ENCODE results near the gene FGR. TPM values are rescaled to one million over a fixed set of nuclear protein-coding genes. Genes with fewer than 3 reads are reported as not detected.

Gene FGR
- total RNA-seq, 1 experiment from 2014 or later: not detected

DNA sequence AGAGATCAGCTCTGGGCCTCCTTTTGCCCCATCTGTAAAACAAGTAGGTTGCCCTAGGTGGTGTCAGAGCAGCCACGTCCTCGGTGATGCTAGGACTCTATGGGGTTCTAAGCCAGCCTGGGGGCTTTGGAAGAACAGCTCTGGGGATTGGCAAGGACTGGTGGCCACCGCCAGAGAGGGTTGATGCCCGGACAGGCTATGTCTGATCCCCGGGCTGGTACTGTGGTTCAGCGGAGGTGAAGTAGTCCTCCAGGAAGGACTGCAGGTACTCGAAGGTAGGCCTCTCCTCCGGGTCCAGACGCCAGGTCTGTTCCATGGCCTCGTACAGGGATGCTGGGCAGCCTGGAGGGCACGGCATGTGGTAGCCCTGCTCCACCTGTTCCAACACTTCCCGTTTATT, 22.3 kb downstream of the FGR start:
- no peaks in the 10 kb centered on the region for H3K9me2 ChIP-seq (ENCODE audit: insufficient read depth)
- ChIA-PET CTCF (no interaction called here), POLR2A (ENCODE audit: unreplicated experiment) (interaction anchor here (0.6 to 0.7 kb wide), 2 partner anchors 39 to 60 kb away, joined by 3 to 51 read pairs; no protein-coding TSS in a partner anchor)
- BruUV-seq (replicated peaks): no TSS peak
- no peaks in the 10 kb centered on the region for H4K20me1 ChIP-seq (ENCODE audit: insufficient read depth)
- H3K4me1 ChIP-seq (replicated peaks; ENCODE audit: insufficient read depth): no peaks in the 10 kb centered on the region
- no peaks in the 10 kb centered on the region for H3K36me3 ChIP-seq (ENCODE audit: low read depth)
- no peak overlapping the region for H3K27ac ChIP-seq
- no peaks in the 10 kb centered on the region; the same call in 1 of the 2 replicates for H3K27me3 ChIP-seq (ENCODE audit: insufficient read depth, low read depth)
- H3K4me3 ChIP-seq: no peak overlapping the region
- TF ChIP-seq EZH2 (IDR thresholded peaks at IDR 0.05; ENCODE audit: low read depth): no peak
- TF ChIP-seq, protein P1, sequence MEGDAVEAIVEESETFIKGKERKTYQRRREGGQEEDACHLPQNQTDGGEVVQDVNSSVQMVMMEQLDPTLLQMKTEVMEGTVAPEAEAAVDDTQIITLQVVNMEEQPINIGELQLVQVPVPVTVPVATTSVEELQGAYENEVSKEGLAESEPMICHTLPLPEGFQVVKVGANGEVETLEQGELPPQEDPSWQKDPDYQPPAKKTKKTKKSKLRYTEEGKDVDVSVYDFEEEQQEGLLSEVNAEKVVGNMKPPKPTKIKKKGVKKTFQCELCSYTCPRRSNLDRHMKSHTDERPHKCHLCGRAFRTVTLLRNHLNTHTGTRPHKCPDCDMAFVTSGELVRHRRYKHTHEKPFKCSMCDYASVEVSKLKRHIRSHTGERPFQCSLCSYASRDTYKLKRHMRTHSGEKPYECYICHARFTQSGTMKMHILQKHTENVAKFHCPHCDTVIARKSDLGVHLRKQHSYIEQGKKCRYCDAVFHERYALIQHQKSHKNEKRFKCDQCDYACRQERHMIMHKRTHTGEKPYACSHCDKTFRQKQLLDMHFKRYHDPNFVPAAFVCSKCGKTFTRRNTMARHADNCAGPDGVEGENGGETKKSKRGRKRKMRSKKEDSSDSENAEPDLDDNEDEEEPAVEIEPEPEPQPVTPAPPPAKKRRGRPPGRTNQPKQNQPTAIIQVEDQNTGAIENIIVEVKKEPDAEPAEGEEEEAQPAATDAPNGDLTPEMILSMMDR (conservative IDR thresholded peaks at IDR 0.05): no peak
- no peaks in the 10 kb centered on the region for H3K79me2 ChIP-seq (ENCODE audit: low read depth)
- no peaks in the 10 kb centered on the region for H3F3A ChIP-seq (ENCODE audit: insufficient read depth, low read depth)
- DNase-seq: no peak
- H3K4me2 ChIP-seq: no peak overlapping the region
- no peaks in the 10 kb centered on the region for H3K9me3 ChIP-seq (ENCODE audit: insufficient read depth, low read depth)
- intact Hi-C loops (cut with micrococcal nuclease; ENCODE audit: unreplicated experiment): no loop called here
- no peak overlapping the region for H2AFZ ChIP-seq

DNA sequence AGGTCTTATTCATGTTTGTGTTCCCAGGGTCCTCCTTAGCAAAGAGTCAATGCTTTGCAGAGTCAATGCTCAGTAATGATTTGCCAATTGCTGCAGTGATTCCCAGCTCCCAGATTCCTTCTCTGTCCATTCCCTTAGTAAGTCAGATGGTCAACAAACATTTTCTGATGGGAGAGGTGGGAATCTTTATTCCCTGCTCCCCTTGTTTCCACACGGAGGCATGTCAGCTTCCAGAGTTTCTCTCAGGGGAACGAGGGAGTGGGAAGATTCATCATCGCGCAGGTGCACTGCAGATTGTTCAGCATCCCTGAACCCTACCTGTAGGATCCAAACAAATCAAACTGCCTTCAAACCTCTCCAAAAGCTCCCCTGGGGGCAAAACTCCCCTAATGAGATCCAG, 23.5 kb downstream of the FGR start:
- H3K4me1 ChIP-seq (replicated peaks; ENCODE audit: insufficient read depth): no peaks in the 10 kb centered on the region
- no peaks in the 10 kb centered on the region for H3F3A ChIP-seq (ENCODE audit: insufficient read depth, low read depth)
- H3K79me2 ChIP-seq (ENCODE audit: low read depth): no peaks in the 10 kb centered on the region
- H3K4me3 ChIP-seq: no peak overlapping the region
- no peak overlapping the region for H2AFZ ChIP-seq
- H4K20me1 ChIP-seq (ENCODE audit: insufficient read depth): no peaks in the 10 kb centered on the region
- H3K27me3 ChIP-seq (ENCODE audit: insufficient read depth, low read depth): no peaks in the 10 kb centered on the region; the same call in 1 of the 2 replicates
- no peak for DNase-seq
- no peaks in the 10 kb centered on the region for H3K9me2 ChIP-seq (ENCODE audit: insufficient read depth)
- TF ChIP-seq, protein P1 (conservative IDR thresholded peaks at IDR 0.05): no peak
- TF ChIP-seq EZH2 (IDR thresholded peaks at IDR 0.05; ENCODE audit: low read depth): no peak
- no peaks in the 10 kb centered on the region for H3K36me3 ChIP-seq (ENCODE audit: low read depth)
- CTCF ChIA-PET: interaction anchor here (0.8 kb wide), 2 partner anchors 18 to 51 kb away, joined by 3 to 4 read pairs; no protein-coding TSS in a partner anchor
- no peak overlapping the region for H3K27ac ChIP-seq
- no peak overlapping the region for H3K4me2 ChIP-seq
- no TSS peak for BruUV-seq (replicated peaks)
- intact Hi-C loops (cut with micrococcal nuclease; ENCODE audit: unreplicated experiment): no loop called here
- POLR2A ChIA-PET (ENCODE audit: unreplicated experiment): no interaction called here
- H3K9me3 ChIP-seq (ENCODE audit: insufficient read depth, low read depth): no peaks in the 10 kb centered on the region

DNA sequence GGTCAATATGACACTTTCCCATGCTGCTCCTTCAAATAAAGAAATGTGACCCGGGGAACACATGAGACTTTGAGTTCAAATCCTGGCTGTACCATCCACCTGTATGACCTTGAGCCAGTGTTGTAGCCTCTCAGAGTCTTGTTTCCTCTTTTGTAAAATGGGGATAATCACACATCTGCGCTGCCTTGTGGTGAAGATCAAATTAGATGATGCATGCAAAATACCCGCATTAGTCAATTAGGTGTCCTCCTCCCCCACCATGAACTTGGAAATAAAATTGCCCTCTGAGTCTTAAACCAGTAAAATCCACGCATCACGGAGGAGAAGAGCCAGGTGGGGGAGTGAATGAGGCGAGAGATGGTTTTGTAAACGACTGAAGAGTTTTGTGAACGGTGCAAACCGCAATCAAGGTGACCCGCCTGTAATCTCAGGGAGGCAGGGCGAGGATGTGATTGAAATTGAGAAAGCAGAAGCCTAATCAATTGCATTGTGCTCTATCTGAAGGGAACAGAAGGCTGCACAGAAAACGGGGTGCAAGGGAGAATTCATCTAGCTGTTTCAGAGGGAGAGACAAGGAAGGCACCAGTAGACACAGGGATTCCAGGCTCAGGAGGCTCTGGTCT, 25.3 kb downstream of the FGR start:
- no TSS peak for BruUV-seq (replicated peaks)
- POLR2A ChIA-PET (ENCODE audit: unreplicated experiment): no interaction called here
- H3K36me3 ChIP-seq (ENCODE audit: low read depth): no peaks in the 10 kb centered on the region

More for the DNA sequence above, 25.3 kb downstream of the FGR start:
- H3K79me2 ChIP-seq (ENCODE audit: low read depth): no peaks in the 10 kb centered on the region
- H3F3A ChIP-seq (ENCODE audit: insufficient read depth, low read depth): no peaks in the 10 kb centered on the region
- no peaks in the 10 kb centered on the region; the same call in 1 of the 2 replicates for H3K27me3 ChIP-seq (ENCODE audit: insufficient read depth, low read depth)
- no peaks in the 10 kb centered on the region for H3K9me3 ChIP-seq (ENCODE audit: insufficient read depth, low read depth)
- H4K20me1 ChIP-seq (ENCODE audit: insufficient read depth): no peaks in the 10 kb centered on the region
- H2AFZ ChIP-seq: no peak overlapping the region
- no peak for TF ChIP-seq EZH2 (IDR thresholded peaks at IDR 0.05; ENCODE audit: low read depth)
- TF ChIP-seq, protein P1 (conservative IDR thresholded peaks at IDR 0.05): no peak
- H3K9me2 ChIP-seq (ENCODE audit: insufficient read depth): no peaks in the 10 kb centered on the region
- H3K27ac ChIP-seq: no peak overlapping the region
- no peaks in the 10 kb centered on the region for H3K4me1 ChIP-seq (replicated peaks; ENCODE audit: insufficient read depth)
- no peak for DNase-seq
- no peak overlapping the region for H3K4me2 ChIP-seq
- no peak overlapping the region for H3K4me3 ChIP-seq
- intact Hi-C loops (cut with micrococcal nuclease; ENCODE audit: unreplicated experiment): no loop called here
- CTCF ChIA-PET: interaction anchor here (0.8 kb wide), 1 partner anchor 505 kb away, joined by 3 read pairs; no protein-coding TSS in a partner anchor

All from PC-9 (cell line).